Measurements from ENCODE around the gene CAMK2D.

DNA sequence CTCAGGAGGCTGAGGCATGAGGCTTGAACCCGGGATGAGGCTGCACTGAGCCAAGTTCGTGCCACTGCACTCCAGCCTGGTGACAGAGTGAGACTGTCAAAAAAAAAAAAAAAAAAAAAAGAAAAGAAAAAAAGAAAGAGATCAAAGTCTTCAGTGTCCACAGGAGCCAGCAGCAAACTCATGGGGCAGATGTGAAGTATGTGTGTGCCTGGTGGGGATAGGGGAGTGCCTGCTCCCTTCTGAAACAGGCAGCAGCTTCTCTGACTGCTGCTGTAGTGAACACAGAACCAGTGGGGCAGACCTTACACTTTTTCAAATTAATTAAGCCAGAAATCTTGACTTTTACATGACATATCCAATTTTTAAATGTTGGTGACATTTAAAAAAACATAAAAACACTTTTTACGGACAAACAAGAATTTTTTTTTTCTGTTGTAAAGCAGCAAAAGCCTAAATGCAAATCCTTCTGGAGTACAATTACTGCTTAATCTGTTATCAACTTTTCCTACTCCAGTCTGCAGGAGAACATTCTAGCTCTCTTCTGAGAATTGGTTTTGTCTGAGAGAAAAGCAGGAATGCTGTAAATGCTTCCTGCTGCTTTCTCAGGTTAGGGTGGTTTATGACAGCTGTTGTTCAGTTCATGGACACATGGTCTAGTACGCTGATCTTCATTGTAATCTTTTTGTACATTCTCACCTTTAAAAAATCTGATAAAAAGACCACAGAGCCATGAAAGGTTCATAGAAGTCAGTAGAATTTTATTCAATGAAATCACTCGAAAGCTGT is 311.1 kb downstream of the CAMK2D start:
- TF ChIP-seq, protein P1, sequence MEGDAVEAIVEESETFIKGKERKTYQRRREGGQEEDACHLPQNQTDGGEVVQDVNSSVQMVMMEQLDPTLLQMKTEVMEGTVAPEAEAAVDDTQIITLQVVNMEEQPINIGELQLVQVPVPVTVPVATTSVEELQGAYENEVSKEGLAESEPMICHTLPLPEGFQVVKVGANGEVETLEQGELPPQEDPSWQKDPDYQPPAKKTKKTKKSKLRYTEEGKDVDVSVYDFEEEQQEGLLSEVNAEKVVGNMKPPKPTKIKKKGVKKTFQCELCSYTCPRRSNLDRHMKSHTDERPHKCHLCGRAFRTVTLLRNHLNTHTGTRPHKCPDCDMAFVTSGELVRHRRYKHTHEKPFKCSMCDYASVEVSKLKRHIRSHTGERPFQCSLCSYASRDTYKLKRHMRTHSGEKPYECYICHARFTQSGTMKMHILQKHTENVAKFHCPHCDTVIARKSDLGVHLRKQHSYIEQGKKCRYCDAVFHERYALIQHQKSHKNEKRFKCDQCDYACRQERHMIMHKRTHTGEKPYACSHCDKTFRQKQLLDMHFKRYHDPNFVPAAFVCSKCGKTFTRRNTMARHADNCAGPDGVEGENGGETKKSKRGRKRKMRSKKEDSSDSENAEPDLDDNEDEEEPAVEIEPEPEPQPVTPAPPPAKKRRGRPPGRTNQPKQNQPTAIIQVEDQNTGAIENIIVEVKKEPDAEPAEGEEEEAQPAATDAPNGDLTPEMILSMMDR (conservative IDR thresholded peaks at IDR 0.05; ENCODE audit: low read depth, low read length) = no peak
- TF ChIP-seq EZH2phosphoT487 (IDR thresholded peaks at IDR 0.05; ENCODE audit: borderline replicate concordance, low read length) = no peak
- TF ChIP-seq EZH2 (IDR thresholded peaks at IDR 0.05; ENCODE audit: low read length, unreplicated experiment) = no peak
